ENCODE results near the gene APOO.

Gene APOO

GRCh38 chrX:23817979-23818336 is 89.8 kb downstream of the APOO start:
- no peak for DNase-seq (ENCODE audit: low spot score)

- no peak for DNase-seq (ENCODE audit: low spot score)
These were observed 91.6 kb downstream of the APOO start for GRCh38 chrX:23816179-23816578.

- no peak for DNase-seq (ENCODE audit: low spot score)
These were observed 92.4 kb downstream of the APOO start for GRCh38 chrX:23815376-23815775.

- no peak for DNase-seq (ENCODE audit: low spot score)
These were observed 93.9 kb downstream of the APOO start for GRCh38 chrX:23813808-23814207.

GRCh38 chrX:23811656-23812055 is 96.1 kb downstream of the APOO start:
- DNase-seq (ENCODE audit: low spot score) = no peak

- no peak for DNase-seq (ENCODE audit: low spot score)
These were observed 96.6 kb downstream of the APOO start for GRCh38 chrX:23811108-23811651.

GRCh38 chrX:23810279-23810678 is 97.5 kb downstream of the APOO start:
- no peak for DNase-seq (ENCODE audit: low spot score)

- no peak for DNase-seq (ENCODE audit: low spot score)
These were observed 102.3 kb downstream of the APOO start for GRCh38 chrX:23805389-23805788.

GRCh38 chrX:23804578-23804977 is 103.2 kb downstream of the APOO start:
- no peak for DNase-seq (ENCODE audit: low spot score)

- no peak for DNase-seq (ENCODE audit: low spot score)
These were observed 103.8 kb downstream of the APOO start for GRCh38 chrX:23803931-23804381.

GRCh38 chrX:23802431-23802830 is 105.3 kb downstream of the APOO start:
- no peak for DNase-seq (ENCODE audit: low spot score)

GRCh38 chrX:23799469-23800065 is 108.2 kb downstream of the APOO start:
- no peak for DNase-seq (ENCODE audit: low spot score)

GRCh38 chrX:23797371-23798128 is 110.2 kb downstream of the APOO start:
- DNase-seq (ENCODE audit: low spot score) = no peak

- no peak for DNase-seq (ENCODE audit: low spot score)
These were observed 112.5 kb downstream of the APOO start for GRCh38 chrX:23795221-23795620.

- DNase-seq (ENCODE audit: low spot score) = no peak
These were observed 114.7 kb downstream of the APOO start for GRCh38 chrX:23792861-23793553.

GRCh38 chrX:23790155-23790497 is 117.6 kb downstream of the APOO start:
- no peak for DNase-seq (ENCODE audit: low spot score)

GRCh38 chrX:23789386-23790154 is 118.2 kb downstream of the APOO start:
- no peak for DNase-seq (ENCODE audit: low spot score)

GRCh38 chrX:23788946-23789345 is 118.8 kb downstream of the APOO start:
- DNase-seq (ENCODE audit: low spot score) = no peak

- DNase-seq (ENCODE audit: low spot score) = no peak
These were observed 119.2 kb downstream of the APOO start for GRCh38 chrX:23788521-23788920.

GRCh38 chrX:23787745-23788118 is 120.0 kb downstream of the APOO start:
- DNase-seq (ENCODE audit: low spot score) = no peak

- DNase-seq (ENCODE audit: low spot score) = no peak
These were observed 121.4 kb downstream of the APOO start for GRCh38 chrX:23786268-23786815.

- DNase-seq (ENCODE audit: low spot score) = no peak
These were observed 122.2 kb downstream of the APOO start for GRCh38 chrX:23785580-23785979.

Measured in CD4-positive, alpha-beta T cell treated with Interleukin-6 at 100 ng/mL for 8 hours (primary cell).